NCI-H510A (cell line): Measurements from ENCODE around the gene FIGLA.
"Not testable (repeated sequence)": the region's sequence is repeated elsewhere in the genome, so short reads cannot be mapped to it uniquely, and the experiment has no call there.

Source experiments
- DNase-seq: peaks from one replicate; lab custom pipeline; 2025; lab: John Stamatoyannopoulos, UW

Gene FIGLA

DNA sequence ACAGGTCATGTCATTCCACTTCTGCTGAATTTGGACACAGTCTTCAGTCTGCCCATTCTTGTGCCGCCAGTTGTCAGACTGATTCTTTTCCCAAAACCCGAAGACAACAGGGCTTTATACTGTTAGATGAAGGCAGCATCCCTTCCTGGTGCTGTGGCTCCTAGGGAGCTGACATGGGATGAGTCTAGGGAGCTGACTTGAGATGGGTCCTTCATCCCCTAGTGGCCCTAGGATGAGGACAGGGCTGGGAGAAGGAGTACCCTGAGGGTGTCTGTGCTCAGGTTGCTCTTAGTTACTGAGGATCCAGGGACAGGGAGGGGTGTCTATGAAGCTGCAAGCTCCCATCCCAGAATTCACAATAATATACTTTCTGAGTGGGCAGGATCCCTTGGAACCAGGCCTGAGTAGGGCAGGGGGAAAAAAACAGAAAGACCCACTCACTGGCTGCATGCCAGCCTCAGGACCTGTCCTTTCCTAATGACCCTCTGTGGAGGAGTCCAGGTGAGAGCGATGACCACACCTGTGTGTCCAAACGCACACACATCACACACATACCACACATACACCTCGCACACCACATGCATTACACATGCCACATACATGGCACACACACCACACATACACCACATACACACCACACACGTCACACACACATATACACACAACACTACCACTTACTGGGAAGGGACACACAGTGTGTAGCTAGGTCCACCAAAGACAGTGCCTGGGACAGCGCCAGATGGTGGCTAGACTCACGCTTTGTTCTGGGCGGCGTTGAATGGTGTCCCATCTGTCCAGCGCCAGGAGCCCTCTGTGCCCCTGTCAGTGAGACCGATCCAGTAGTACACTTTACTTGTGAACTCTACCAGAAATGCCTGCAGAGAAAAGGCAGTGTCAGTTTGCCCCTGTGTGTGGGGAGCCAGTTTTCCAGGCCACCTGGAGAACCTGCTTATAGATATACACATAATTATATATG is 18.8 kb upstream of the FIGLA start:
- no peak for DNase-seq

DNA sequence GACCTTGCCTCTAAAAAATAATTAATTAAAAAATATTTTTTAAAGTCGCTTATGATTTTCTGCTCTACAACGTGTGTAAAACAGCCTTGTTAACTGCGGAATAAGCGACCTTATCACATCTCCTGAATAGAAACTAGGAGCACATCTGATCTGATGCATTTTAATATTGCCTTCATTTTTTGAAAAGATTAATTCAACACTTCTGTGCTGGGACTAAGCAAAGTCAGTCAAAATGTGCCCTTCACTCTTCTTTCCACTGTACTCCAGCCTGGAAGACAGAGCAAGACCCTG is 17.3 kb upstream of the FIGLA start:
- DNase-seq: no peak

DNA sequence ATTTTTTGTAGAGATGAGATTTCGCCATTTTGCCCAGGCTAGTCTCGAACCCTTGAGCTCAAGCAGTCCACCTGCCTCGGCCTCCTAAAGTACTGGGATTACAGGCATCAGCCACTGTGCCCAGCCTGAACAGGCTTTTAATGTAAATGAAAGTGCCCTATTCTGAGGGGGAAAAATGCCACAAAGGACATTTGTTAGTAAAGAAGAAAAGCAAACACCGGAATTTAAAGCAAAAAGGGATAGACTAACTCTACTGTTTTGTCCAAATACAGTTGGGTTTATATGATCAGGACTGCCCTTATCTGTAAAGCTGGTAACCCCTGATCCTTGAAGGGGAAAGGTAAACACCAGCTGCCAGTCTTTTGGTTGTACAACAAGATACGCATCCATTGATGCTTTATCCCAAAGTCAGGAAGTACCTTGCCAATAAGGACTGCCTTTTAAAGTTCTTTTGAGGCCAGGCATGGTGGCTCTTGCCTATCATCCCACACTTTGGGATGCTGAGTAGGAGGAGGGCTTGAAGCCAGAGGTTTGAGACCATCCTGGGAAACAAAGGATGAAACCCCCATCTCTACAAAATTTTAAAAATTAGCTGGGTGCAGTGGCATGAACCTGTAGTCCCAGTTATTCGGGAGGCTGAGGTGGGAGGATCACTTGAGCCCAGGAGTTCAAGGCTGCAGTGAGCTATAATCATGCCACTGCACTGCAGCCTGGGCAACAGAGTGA is 16.8 kb upstream of the FIGLA start:
- no peak for DNase-seq

DNA sequence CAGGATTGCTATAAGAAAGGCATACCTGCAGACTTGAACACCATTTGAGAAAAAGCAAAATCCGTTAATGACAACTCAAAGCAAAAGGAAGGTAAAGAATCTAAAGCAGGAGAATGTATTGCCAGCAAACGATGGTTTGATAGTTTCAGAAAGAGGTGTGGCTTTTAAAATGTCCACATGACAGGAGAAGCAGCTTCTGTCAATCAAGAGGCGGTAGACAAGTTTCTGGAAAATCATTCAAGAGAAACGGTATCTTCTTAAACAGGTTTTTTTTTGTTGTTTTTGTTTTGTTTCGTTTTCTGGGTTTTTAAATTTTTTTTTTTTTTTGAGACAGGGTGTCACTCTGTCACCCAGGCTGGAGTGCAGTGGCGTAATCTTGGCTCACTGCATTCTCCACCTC is 16.2 kb upstream of the FIGLA start:
- no peak for DNase-seq

DNA sequence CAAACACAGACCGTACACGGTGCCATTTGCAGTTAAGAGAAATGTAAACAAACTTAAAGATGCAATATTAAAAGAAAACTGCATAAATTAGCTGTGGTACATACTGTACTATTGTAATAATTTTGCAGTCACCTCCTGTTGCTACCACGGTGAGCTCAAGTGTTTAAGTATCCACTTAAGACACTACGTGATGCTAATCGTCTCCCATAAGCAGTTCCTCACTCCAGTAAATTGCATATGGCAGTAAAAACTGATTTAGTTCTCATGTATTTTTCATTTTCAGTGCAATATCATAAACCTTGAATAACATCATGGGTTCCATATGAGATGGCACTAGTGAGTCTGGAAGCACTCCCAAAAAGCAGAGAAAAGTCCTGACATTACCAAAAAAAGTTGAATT is 15.6 kb upstream of the FIGLA start:
- DNase-seq: peak; percentile 49

DNA sequence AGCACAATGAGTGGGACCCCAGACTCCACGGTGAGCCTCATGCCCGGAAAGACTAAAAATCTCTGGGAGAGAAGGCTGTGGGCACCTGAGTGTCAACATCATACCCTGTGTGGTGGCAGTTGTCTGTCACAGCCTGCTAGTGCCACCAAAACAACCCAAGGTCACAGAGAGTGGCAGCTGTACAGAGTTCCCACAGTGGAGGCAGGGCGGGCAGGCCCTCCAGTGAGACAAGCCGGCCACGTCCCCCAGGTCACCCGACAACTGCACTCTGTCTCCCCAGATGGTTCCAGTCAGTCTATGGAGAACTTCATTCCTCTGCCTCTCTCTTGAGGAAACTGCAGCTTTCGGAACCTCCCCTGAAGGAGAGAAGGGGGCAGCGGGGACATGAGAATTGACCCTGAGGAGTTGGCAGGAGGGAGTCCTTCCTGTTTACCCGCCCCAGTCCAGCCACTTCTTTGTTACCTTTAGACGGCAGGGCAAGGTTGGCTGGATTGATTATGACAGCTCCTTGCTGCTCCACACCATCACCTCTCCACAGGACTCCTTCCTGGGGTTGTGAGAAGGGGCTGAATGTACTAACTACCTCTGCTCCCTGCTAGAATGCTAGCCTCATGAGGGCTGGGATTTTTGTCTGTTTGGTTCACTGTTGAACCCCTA is 11.3 kb upstream of the FIGLA start:
- no peak for DNase-seq

DNA sequence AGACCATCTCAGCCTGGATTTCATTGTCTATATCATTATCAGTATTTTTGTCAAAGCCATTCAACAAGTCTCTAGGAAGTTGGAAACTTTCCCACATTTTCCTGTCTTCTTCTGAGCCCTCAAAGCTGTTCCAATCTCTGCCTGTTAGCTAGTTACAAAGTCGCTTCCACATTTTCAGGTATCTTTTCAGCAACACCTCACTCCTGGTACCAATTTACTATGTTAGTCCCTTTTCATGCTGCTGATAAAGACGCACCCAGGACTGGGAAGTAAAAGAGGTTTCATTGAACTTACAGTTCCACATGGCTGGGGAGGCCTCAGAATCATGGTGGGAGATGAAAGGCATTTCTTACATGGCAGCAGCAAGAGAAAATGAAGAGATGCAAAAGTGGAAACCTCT is 9.3 kb upstream of the FIGLA start:
- no peak for DNase-seq

DNA sequence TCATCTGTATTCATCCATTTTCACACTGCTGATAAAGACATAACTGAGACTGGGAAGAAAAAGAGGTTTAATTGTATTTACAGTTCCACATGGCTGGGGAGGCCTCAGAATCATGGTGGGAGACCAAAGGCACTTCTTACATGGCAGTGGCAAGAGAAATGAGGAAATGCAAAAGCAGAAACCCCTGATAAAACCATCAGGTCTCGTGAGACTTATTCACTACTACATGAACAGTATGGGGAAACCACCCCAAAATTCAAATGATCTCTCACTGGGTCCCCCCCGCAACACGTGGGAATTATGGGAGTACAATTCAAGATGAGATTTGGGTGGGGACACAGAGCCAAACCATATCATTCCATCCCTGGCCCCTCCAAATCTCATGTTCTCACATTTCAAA is 7.6 kb upstream of the FIGLA start:
- not testable (repeated sequence) for DNase-seq

DNA sequence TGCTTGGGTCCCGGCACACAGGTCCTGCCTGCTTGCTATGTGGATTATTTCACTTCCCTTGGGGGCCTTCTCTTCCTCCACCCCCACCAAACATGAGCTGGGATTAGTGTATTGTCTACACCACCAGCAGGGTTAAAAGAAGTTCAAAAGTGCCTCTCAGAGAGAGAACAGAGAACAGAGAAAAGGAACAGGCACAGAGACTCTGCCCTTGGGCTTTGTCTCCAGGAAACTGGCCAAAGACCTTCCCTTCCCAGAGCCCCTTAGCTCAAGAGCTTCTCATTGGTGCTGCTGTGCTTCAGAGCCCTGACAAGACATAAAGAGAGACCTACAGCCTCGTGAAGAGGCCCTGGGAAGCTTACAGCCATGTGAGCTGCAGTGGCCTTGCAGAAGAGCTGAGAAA is 7.1 kb upstream of the FIGLA start:
- no peak for DNase-seq

DNA sequence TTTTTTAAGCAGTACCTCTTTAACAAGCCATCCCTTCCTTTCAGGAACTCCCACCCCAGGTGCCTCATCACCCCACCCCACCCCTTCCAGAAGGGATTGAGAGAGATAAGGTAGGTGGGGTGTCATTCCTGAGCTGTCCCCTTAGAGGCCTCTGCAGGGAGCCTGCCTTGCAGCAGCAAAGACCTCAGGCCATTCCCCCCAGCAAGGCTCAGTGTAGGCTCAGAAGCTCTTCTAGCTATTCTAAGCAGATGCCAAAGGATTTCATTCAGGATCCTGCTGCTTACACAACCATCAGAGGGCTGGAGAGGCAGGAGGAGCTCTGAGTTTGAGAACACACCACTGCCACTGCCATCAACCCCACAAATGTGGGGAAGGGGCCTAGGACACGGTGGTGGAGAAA is 5.8 kb upstream of the FIGLA start:
- no peak for DNase-seq

DNA sequence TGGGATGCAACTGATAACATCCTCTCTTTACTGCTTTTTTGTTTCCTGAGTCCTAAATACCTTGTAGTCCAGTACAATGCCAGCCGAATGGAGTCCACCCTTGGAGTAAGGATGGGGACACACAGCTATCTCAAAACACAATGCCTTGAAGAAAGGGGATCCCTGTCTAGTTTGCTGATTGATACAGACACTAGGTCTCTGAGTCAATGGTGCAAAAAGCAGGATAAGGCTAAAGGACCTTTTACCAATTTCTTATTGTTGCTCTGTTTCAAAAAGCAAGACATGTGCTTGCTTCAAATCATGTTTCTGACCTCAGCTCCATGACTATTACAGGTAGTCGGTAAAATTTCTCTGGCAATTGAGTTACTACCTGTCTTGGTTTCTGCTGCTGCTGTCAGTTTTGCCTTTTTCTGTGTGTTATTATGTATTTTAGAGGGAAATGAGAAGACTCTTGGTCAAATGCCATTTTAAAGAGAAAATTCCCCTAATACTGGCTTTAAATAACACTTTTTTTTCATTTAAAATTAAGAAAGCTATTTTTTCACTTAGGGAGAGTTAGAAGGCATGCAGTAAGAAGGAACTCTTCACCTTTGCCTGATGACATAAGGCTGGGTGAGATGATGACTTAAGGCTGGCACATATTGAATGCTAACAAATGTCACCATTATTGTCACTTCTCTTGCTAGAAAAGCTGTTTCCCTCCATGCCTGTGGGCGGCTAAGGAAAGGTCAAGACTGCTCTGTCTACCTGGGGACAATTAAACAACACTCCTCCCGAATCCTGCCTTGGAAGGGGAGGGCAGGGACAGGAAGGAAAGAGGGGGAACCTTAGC is 4.9 kb upstream of the FIGLA start:
- no peak for DNase-seq

DNA sequence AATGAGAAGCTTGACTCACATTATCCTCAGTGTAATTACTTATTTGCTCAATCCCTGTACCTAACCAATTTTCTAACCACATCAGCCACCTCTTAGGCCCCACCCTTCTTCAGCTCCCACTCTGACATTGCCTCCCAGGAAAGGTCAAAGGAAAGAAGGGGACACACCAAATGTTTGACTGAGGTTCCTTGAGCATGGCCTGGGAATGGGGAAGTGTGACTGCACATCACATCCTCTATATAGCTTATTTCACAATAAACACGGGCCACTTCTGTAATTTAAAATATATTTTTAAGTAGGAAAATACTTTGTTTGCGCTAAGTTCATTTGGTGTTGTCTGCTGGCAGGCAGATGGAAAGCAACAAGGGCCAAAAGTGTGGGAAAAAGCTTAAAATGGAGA is 3.0 kb upstream of the FIGLA start:
- no peak for DNase-seq

DNA sequence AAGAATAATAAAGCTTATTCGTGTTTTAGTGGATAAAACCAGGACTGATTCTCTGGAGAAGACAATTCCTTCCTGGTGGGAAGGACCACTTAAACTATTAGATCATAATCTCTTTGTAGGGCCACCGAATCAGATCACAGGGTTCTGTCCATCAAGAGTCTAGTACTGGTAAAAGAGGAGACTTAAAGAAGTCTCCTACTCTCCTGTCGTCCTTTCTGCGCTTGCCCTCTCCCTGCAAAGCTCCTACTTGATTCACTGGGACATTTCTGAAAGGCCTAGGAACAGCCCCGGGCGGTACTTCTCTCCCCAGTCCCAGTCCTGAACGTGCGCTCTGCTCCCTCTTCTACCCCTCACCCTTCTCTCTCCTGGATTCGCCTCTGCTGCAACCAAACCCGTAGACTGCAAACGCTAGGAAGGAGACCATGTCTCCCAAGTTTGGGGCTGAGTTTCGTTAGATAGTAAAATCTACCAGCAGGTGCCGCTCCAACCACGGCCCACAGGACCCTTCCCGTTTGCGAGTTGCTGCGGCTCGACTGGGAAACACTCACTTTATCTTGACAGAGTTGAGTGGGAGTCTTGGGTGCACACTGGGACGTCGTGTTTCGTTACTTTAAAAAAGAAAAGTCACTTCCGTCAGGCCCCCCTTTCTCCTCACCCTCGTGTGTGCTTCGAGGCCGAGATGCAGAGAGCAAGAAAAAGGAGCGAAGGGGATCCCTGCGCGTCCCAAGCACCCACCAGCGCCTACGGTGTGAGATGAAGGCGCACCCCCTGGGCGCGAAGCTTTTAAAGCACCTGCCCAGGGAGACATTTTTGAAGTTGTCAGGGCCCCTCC is 923 bp downstream of the FIGLA start:
- DNase-seq: peak; percentile 66

DNA sequence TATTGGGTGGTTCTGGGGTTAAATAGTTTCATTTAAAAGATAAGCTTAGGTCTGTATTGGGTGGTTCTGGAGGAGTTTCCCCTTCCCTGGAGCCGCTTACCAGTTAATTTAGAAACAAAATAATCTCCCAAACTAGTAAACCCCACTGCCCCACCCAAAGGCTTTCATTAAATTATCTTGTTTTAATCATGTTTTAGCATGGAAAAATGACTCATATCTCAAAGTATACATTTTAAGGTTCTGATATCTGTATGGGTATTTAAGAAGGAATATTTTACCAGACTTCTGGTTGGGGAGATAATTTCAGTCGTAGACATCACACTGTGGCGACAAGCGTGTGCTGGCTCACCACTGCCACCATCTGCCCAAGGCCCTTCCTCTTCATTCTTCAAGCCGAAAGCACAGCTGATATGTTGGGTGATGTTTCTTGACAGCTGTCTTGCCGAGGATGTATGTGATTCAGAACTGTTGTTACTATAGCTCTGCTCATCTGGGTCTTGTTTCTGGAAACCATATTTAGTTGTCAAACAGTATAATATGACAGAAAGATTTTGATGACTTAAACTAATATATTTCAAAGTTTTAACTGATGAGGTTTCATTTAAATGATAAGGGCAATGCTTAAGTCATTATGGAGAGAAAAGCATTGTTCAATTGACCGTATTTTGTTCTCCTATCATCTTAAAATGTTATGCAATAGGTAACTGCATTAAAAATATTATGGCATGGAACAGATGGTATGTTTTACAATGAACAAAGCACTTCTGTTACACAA is 5.1 kb downstream of the FIGLA start:
- DNase-seq: no peak

DNA sequence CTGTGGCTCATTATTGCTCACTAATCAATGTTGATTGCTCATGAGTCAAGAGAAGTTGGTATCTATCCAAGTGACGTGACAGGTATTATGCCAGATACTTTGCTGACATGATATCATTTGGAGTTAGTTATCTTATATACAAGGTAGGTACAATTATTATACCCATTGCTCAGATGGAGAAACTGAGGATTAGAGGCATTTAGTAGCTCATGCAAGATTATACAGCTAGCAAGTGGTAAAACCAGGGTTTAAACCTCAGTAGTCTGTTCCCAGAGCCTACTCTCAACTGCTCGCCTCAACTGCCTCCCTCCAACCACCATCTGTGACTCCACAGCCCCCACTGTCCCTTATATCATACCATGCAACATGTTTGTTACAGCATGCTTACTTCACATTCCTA is 6.1 kb downstream of the FIGLA start:
- no peak for DNase-seq

DNA sequence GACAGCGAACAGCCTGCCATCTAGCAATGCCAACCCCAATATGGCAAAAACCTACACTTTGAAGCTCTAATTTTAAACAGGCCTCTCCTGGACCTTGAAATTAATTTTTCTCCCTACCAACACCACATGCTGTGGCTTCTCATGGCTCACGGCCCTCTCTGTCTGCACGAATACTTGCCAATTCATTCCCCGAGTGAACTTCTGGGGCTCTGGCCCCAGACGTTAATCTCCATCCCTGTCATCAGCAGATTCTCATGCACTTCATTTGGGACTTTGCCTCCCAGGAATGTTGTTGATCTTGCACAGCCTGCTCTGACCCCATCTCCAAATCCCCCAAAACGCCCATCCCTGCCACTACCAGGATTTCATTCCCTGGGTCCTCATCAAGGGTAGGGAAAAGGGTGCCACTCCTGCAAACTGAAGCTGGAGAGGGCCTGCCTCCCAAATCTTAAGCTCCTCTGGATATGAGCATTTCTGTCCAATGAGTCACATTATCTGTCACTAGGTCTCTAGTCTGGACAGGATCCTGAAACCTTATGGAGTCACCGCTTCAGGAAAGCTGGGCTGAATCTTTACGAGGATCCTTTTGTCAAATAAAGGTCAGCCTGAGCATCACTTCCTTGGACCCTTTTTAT is 10.4 kb downstream of the FIGLA start:
- DNase-seq: no peak

DNA sequence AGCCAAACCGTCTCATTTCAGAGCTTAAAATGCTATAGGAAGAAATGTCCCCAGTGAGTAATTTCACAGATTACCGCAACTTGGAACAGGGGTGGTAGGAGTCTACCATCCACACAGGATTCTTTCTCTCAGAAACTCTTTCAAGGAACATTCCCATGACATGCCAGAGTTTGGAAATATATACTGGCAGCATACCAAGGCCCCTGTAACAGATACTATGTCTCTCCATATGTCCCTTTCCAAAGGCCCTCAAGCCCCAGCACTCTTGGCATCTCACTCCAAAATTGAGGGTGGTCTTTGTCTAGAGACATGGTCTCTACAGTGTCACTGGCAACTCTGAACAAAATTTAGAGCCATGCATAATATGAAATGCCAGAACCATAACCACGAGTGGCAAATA is 11.0 kb downstream of the FIGLA start:
- DNase-seq: no peak

DNA sequence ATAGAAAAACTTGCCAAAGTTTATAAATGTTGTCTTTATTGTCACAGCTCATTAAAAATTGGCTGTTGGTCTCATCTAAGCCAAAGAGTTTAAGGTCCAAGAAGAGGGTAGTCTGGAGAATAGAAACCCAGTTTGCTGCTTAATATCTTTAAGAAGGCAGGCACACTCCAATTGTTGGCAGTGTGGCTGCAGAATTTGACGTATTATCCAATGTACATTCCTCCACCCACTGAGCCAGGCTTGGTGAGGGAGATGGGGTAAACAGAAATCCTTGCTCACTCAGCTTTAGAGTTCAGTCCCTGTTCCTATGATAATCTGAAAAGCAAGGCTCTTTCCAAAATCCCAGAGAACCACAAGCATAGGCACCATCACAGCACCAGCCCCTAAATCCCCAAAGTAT is 11.8 kb downstream of the FIGLA start:
- no peak for DNase-seq

DNA sequence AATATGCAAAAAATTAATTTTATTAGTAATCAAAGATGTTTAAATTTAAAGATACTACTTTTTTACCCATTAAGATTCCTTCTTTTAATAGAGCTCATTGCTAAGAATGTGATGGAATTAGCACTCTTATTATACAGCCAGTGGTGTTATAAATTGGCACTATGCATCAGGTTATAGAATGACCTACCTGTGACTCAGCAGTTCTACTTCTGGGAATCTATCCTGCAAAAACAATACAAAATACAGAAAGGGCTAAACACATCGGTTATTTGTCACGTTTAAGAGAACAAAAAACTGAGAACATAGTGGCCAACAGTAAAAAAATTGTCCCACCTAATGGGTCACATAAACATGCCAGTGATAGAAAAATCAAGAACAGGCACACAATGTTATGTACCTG is 13.0 kb downstream of the FIGLA start:
- DNase-seq: no peak

DNA sequence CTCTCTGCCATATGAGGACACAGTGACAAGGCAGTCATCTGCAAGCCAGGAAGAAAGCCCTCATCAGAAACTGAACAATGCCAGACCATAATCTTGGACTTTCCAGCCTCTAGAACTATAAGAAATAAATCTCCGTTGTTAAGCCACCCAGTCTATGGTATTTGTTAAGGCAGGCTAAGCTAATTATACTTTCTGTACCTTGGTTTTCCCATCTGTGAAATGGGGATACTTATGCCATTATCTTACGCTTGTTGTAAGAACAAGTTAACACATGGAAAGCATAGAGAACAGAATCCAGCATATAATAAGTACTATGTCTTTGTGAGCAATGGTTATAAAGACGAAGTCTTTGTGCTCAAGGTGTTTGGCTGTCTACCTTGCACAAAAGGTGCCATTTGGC is 14.2 kb downstream of the FIGLA start:
- DNase-seq: no peak
